ENCODE data around the gene SYNGR1.
"Not testable (repeated sequence)": the region's sequence is repeated elsewhere in the genome, so short reads cannot be mapped to it uniquely, and the experiment has no call there.

GRCh38 chr22:39357110-39358108 lies 7.6 kb downstream of the SYNGR1 start:
- not testable (repeated sequence) for TF ChIP-seq PAX5 (IDR thresholded peaks at IDR 0.05; ENCODE audit: insufficient read depth, low read length, severe bottlenecking); POLR2AphosphoS5 (IDR thresholded peaks at IDR 0.05; ENCODE audit: low read depth, low read length)
